ENCODE data around the gene PSMG3. TPM values are rescaled to one million over a fixed set of nuclear protein-coding genes. Genes with fewer than 3 reads are reported as not detected.

The PSMG3 gene
- total and polyA plus RNA-seq, 2 donors (not counting 3 experiments of a cell fraction or from before 2014, with no cell fraction given) = 25.5 to 49.7 TPM

- dilution Hi-C loops (cut with MboI; ENCODE audit: extremely low pct_ligation_motif_present, low sequenced_read_pairs) = no loop called here
- intact Hi-C loops (cut with micrococcal nuclease) = no loop called here
- no peak for FAIRE-seq
- Histone ChIP-seq H3K36me3 (ENCODE audit: control insufficient read depth in 2 of 2, extremely low read depth in 1 of 2, insufficient read depth in 2 of 2, low read length in 2 of 2) (peaks cover 3 to 19% of the 10 kb centered on the region in 2 experiments), H3K4me2 (ENCODE audit: insufficient read depth, low read length) (no peak overlapping the region), H3K9me1 (replicated peaks; ENCODE audit: control insufficient read depth, extremely low read depth, insufficient read depth, low read length) (no peaks in the 10 kb centered on the region), H4K20me1 (replicated peaks; ENCODE audit: control insufficient read depth, extremely low read depth, insufficient read depth, low read length) (no peaks in the 10 kb centered on the region), H3K27ac (ENCODE audit: insufficient read depth, low read depth, low read length) (no peak overlapping the region), H3K4me3 (replicated peaks in 1 of 3; ENCODE audit: insufficient read depth in 1 of 3, low read depth in 1 of 3, low read length in 3 of 3) (no peak overlapping the region), H2AFZ (ENCODE audit: low read depth, low read length) (no peak overlapping the region), H3K4me1 (ENCODE audit: control insufficient read depth, extremely low read depth, insufficient read depth, low read length) (no peaks in the 10 kb centered on the region), H3K9me3 (replicated peaks; ENCODE audit: control insufficient read depth, insufficient read depth, low read length) (no peaks in the 10 kb centered on the region), H3K79me2 (ENCODE audit: control insufficient read depth, insufficient read depth, low read length) (peaks cover 1% of the 10 kb centered on the region), H3K27me3 (ENCODE audit: control insufficient read depth in 2 of 2, insufficient read depth in 2 of 2, low read length in 2 of 2) (no peaks in the 10 kb centered on the region), H3K9ac (replicated peaks; ENCODE audit: extremely low read depth, insufficient read depth, low read length) (no peak overlapping the region)
- no TSS peak for BruUV-seq (replicated peaks)
- CTCF ChIA-PET = no interaction called here
- DNase-seq (ENCODE audit: low read depth, low spot score) = no peak
- POLR2A ChIA-PET = no interaction called here
- TF ChIP-seq MYC (IDR thresholded peaks at IDR 0.05; ENCODE audit: low read depth, low read length) (no peak), POLR2AphosphoS5 (IDR thresholded peaks at IDR 0.05; ENCODE audit: insufficient read depth, low read depth, low read length) (no peak), JUN (IDR thresholded peaks at IDR 0.05; ENCODE audit: borderline replicate concordance, insufficient read depth, insufficient read length, low read depth) (no peak), POLR2A (IDR thresholded peaks at IDR 0.05; ENCODE audit: low read depth, low read length) (no peak), FOS (IDR thresholded peaks at IDR 0.05; ENCODE audit: borderline replicate concordance, insufficient read depth, low read length) (no peak), GATA2 (IDR thresholded peaks at IDR 0.05; ENCODE audit: insufficient read depth, insufficient read length, low read depth, low read length) (no peak), MAX (IDR thresholded peaks at IDR 0.05; ENCODE audit: insufficient read depth, insufficient read length) (no peak), EZH2 (IDR thresholded peaks at IDR 0.05; ENCODE audit: borderline replicate concordance, low read depth, low read length, severe bottlenecking) (no peak)
- TF ChIP-seq, protein P1, sequence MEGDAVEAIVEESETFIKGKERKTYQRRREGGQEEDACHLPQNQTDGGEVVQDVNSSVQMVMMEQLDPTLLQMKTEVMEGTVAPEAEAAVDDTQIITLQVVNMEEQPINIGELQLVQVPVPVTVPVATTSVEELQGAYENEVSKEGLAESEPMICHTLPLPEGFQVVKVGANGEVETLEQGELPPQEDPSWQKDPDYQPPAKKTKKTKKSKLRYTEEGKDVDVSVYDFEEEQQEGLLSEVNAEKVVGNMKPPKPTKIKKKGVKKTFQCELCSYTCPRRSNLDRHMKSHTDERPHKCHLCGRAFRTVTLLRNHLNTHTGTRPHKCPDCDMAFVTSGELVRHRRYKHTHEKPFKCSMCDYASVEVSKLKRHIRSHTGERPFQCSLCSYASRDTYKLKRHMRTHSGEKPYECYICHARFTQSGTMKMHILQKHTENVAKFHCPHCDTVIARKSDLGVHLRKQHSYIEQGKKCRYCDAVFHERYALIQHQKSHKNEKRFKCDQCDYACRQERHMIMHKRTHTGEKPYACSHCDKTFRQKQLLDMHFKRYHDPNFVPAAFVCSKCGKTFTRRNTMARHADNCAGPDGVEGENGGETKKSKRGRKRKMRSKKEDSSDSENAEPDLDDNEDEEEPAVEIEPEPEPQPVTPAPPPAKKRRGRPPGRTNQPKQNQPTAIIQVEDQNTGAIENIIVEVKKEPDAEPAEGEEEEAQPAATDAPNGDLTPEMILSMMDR (IDR thresholded peaks at IDR 0.05; ENCODE audit: extremely low read depth in 1 of 2, insufficient read depth in 1 of 2, low read depth in 1 of 2, low read length in 2 of 2) = no peak
These were observed 24.9 kb downstream of the PSMG3 start for GRCh38 chr7:1544896-1545416.
